GM12873 (cell line): ENCODE results near the gene SAP25.

Experiments used
- CTCF ChIP-seq: IDR thresholded peaks from 2 replicates; pipeline ENCODE4 v1.5.1; 2012; ENCODE audit warnings: low read depth, mild to moderate bottlenecking, moderate library complexity, low read length, control low read depth; ENCODE audit not compliant: insufficient read depth; ENCODE audit errors: missing control alignments

Gene SAP25

DNA sequence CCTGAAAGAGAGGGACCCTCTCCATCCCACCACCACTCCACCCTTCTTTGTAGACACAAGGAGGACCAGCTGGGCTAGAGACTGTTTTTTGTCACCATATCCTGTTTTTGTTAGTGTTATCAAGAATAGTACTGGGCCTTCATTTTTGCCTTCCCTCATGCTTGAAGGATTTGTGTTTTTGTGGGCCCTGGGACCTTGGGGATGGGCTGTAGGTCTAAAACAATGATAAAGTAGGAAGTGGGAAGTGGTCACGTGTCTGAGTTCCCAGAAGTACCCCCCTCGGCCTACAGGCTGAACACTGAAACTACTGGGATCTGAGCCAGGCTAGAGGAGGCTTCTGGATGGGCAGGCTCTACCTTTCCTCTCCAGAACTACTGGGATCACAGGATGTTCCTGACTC, 25.8 kb downstream of the SAP25 start:
- no peak for TF ChIP-seq CTCF

GRCh38 chr7:100546926-100547800, 26.5 kb downstream of the SAP25 start:
- TF ChIP-seq CTCF, result no peak

DNA sequence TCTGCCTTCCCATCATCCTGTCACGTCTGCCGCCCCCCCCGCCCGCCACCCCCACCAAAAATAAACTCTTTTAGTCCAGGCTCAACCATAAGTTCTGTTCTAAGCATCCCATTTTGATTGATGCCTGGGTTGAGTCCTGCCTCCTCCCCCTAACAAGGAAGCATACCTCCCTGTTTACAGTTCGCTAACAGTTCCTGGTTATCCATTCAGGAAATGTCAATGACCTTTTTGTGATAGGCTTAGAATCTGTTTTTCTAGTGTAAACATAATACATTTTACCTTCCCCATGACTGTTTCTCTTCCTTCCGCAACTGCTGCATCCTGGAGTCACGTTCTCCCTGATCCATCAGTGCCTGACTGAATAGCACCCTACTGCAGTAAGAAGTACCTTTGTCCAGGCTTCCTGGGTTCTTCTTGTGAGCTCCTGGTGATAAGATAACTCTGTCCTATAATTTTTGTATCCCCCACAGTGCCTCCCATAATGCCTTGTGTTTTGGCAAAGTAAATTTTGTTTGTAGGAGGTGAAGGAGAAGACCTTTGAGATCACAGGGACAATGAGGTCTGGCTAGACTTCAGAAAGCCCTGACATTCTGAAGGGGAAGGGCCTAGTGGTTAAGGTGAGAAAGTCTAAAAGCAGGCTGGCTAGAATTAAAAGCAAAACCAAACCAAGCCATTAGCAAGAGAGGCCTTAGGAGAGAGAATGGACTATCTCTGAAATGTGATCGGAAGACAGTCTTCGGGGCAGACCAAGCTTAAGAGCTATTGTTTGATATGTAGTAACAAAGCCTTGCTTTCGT, 27.4 kb downstream of the SAP25 start:
- peak; percentile 16 for TF ChIP-seq CTCF

DNA sequence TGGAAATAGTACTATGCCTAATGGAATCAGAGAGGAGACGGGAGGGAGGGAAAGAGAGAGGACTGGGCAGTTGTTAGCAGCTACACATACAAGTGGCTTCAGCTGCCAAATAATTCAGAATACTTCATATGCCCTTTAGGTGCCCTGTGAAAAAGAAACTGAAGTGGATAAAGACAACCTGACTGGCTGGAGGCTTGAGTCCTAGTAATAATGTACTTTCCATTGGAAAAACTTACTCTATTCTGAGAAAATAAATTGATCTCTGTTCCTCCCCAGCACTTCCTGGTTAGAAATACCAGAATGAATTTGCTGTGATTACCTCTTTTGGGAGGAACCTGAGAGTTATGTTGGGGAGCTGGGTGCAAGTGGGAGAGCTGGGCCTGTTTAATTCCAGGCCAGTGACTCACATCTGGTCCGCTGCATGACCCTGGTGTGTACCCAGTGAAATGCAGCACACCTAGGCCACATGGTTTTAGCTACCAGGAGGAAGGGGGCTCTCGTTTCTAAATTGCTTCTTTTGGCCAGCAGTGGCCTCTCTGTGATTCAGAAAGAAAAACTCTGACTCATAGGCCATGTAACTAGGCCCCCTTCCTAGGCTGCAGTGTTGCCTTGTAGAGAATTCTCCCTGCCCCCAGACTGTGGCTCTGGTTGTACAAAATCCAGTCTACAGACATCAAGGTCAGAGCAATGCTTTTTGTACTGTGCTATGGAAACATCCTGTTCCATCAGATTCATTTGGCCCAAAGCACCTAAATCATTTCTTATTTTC, 28.2 kb downstream of the SAP25 start:
- peak; percentile 33 for TF ChIP-seq CTCF

DNA sequence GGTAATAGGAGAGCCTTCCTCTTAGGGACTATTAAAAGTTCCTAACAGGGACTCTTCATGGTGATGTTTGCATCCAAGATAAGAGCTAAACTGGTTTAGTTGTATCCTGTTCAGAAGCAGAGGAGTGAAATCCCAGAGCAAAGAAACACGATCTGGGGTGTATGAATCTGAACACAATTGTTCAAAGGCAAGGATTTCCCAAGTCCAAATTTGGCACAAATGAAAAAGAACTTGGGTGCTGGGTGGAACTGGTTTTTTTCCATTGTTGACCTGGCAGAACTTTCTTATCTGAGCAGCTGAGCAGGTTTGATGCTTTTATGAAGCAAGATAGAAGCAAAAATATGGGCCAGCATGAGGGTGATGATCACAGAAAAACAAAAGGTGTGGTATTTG, 28.7 kb downstream of the SAP25 start:
- no peak for TF ChIP-seq CTCF

DNA sequence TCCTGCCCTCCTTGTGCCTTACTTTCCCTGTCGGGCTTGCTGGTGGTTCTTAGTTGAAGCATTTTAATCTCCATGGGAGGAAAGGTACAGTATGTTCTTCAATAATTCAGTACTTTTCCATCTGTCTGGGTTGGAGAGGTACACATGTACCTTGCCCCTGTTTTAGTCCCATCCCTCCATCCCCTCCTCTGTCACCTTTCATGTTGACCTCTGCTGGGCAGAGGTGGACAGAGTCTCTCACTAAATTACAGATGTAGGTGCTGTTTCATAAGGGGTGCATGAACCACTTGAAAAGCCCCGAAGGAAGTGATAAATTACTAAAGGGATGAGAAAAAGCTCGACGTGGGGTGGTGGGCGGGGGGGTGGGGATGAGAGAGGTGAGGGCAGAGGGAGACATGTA, 29.3 kb downstream of the SAP25 start:
- no peak for TF ChIP-seq CTCF

GRCh38 chr7:100543586-100543985, 30.1 kb downstream of the SAP25 start:
- no peak for TF ChIP-seq CTCF
